ENCODE measurements around the gene SMLR1. TPM values are rescaled to one million over a fixed set of nuclear protein-coding genes. Genes with fewer than 3 reads are reported as not detected.

The SMLR1 gene
- total and polyA plus RNA-seq, 2 experiments from 2014 or later = not detected

DNA sequence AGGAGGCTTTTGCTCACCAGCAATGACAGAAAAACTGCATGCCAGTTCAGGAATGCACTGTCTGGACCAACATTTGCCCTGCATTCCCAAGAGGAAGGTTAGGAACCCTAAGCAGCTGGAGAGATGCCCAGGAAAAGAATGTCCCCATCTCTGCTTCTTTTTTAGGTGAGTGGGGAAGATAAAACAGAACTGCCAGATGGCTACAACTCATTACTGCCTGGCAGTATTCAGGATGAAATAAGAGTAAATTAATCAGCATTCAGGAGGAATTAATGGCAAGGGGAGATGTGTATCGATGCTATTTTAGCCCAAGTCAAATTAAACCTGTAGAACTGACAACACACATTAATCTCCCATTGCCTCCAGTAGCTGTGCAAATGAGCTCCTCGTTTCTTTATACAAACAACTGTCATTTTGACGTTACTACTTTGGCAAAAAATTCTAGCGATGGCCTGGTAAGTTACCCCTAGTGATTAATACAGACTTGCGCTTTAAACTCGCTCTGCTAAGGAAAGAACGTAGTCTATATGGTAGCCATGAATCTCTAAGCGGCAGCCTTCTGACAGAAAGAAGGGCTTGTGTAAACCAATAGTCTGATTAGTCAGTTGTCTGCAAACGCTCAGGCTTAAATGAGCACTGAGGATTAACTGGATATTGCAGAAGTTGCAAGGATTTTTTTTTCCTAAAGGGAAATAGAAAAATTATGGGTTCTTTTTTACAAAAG lies 16.7 kb upstream of the SMLR1 start (continued):
- TF ChIP-seq ZNF462 (CRISPR knock-in tag; IDR thresholded peaks at IDR 0.05) = no peak

GRCh38 chr6:130811932-130812331 lies 15.3 kb upstream of the SMLR1 start:
- Histone ChIP-seq H3K4me1 (ENCODE audit: insufficient read depth) (no peaks in the 10 kb centered on the region), H3K4me2 (no peak overlapping the region), H3F3A (replicated peaks; ENCODE audit: low read depth) (no peaks in the 10 kb centered on the region), H2AFZ (no peak overlapping the region), H3K9me2 (ENCODE audit: insufficient read depth) (no peaks in the 10 kb centered on the region), H3K36me3 (ENCODE audit: insufficient read depth) (no peaks in the 10 kb centered on the region), H3K4me3 (no peak overlapping the region), H3K79me2 (replicated peaks; ENCODE audit: insufficient read depth) (no peaks in the 10 kb centered on the region), H4K20me1 (replicated peaks; ENCODE audit: insufficient read depth) (no peaks in the 10 kb centered on the region), H3K27ac (ENCODE audit: low read depth) (no peak overlapping the region), H3K27me3 (ENCODE audit: insufficient read depth) (no peaks in the 10 kb centered on the region)
- H3K27ac Mint-ChIP-seq = no peak overlapping the region
- ATAC-seq (no peak), DNase-seq (ENCODE audit: low spot score) (no peak)
- H3K27me3 Mint-ChIP-seq (ENCODE audit: insufficient read depth, low read depth, poor library complexity) = no peaks in the 10 kb centered on the region
- no peaks in the 10 kb centered on the region for H3K9me3 Mint-ChIP-seq
- H3K36me3 Mint-ChIP-seq (ENCODE audit: low read depth) = no peaks in the 10 kb centered on the region
- no peak for TF ChIP-seq ZNF114 (CRISPR knock-in tag; IDR thresholded peaks at IDR 0.05)
- no peak for TF ChIP-seq ZNF462 (CRISPR knock-in tag; IDR thresholded peaks at IDR 0.05)
- no peak for TF ChIP-seq POLR2AphosphoS5 (IDR thresholded peaks at IDR 0.05; ENCODE audit: low read depth)
- TF ChIP-seq JUNB (IDR thresholded peaks at IDR 0.05; ENCODE audit: unreplicated experiment) = no peak
- no peak for TF ChIP-seq EZH2 (IDR thresholded peaks at IDR 0.05; ENCODE audit: low read depth, unreplicated experiment)
- no peaks in the 10 kb centered on the region for H3K4me1 Mint-ChIP-seq
- H3K4me3 Mint-ChIP-seq = no peak overlapping the region
